GM21529 (cell line): ENCODE results near the gene SPTBN5.

Experiments used
- ATAC-seq: cut with Tn5 transposase; IDR thresholded peaks from one replicate; pipeline ENCODE4 v1.9.1; 2021; ENCODE audit not compliant: unreplicated experiment

SPTBN5 gene

GRCh38 chr15:41904541-41905005, 10.7 kb upstream of the SPTBN5 start:
- ATAC-seq: no peak

- no peak for ATAC-seq
Measured at GRCh38 chr15:41903782-41904181, 9.9 kb upstream of the SPTBN5 start.

DNA sequence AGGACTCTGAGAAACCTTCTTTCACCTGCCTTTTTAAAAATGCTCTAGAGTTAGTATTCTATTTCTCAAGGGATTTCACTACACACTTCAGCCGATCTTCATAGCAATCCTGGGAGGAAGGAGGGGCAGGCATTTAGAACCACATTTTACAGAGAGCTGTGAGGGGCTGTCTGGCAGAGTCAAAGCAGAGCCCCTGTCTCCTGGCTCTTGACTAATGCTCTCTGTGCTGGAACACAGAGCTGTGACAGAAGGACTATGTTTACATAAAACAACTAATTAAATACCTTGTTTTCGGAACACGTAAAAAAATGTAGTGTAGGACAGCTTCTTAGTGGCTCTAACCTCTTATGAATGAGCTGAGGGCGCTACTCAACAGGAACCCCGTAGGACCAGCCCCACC, 7.6 kb upstream of the SPTBN5 start:
- no peak for ATAC-seq

DNA sequence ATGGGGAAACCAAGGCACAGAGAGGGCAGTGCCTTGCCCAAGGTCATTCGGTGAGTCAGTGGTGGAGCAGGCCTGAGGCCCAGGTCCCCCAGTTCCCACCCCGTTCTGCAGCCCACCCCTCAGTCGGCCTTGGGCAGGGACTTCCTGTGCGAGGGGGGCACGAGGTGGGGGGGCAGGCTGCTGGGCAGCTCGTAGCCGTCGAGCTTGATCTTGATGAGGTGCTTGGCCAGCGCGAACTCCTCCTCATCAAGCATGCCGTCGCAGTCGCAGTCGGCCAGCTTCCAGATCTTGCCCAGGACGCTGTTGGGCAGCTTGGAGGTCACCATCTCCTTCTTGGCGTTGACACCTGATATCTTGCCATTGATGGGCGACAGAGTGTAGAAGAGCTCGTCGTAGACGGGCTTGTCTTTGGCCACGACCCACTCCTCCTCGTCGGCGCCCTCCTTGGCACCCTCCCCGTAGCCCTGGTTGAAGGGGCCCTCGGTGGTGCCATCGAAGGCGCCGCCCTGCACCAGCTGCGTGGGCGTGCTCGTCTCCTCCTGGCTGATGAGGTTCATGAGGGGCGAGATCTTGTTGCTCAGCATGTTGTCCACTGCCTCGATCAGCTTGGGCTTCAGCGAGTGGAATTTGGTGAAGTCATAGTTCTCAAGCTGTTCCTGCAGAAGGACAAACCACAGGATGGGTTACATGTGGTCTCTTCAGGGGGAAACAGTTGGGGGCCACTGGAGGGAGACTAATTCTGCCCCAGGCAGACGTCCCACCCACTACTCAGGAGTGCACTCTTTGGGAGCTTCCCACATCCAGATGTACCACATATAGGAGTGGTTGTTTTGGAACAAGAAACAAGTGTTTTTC, 6.9 kb upstream of the SPTBN5 start:
- ATAC-seq: no peak

DNA sequence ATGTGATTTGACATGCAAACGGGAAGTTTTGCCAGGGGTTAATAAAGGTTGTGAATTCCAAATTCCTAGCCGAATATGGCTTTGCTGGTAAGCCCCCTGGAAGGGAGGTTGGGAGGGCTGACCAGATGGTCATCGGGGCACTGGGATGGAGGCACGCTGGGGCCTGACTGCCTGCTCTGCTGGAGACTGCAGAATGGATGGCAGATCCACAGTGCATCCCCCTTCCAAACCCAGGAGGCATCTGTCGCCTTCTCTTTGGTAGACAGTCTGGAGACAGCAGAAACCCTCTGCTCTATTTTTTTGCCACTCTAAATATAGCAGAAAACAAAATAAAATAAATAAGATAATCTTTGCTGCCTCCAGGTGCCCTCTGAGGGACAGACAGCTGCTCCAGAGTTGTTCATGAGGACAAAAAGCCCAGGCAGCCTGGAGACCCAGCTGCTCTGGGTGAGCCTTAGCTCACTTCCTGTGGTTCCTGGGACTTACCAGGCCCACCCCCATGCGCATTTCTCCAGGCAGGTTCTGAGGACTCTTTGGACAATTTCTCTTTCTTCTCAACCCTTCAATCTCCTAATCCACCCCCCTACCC, 6.1 kb upstream of the SPTBN5 start:
- ATAC-seq: no peak

DNA sequence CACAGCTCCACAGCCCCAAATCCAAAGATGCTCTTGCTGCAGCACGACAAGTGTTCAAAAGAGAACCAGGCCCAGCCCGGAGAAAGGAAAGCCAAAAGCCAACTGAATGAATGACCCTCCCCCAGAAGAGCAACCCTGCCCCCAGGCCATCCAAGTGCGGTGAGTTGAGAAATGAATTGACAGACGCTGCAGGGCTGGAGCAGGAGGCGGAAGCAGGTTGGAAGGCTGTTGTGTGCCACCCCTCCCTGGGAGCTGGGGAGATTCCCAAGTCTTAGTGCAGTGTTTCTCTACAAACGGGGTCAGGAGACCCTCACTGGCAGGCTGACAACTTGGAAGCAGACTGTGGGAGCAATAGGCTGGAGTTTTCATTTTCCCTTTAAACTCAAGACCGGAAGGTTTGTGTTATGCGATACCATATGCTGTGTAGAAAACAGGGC, 3.5 kb upstream of the SPTBN5 start:
- no peak for ATAC-seq

GRCh38 chr15:41896566-41896965, 2.7 kb upstream of the SPTBN5 start:
- no peak for ATAC-seq

DNA sequence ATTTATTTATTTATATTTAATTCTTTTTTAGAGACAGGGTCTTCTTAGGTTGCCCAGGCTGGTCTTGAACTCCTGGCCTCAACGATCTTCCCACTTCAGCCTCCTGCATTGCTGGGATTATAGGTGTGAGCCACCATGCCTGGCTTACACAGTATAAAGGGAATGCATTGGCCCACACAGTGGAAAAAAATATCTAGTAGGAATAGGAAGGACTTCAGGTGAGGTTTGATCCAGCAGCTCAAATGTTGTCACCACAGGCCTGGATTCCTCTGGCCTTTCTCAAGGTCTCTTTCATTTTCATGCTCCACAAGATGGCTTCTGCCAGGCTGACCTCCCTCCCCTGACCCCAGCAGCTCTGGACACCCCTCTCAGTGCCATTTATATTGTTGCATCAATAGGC, 2.1 kb upstream of the SPTBN5 start:
- no peak for ATAC-seq

DNA sequence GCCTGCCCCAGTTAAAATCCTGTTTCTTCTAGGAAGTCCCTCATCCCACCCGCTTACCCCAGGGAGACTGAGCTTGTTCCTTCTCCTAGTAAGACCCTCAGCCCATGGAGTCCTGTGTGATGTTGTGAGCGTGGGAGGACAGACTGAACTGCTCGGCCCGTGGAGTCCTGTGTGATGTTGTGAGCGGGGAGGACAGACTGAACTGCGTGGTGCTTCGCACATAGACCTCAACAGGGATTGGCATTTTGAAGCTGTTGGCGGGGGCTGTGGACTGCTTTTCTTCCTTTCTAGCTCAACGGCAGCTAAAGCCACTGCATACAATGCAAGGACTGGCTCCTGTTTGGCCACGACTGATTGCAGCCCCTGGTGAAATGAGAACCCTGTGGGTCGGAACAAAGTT, 1.6 kb upstream of the SPTBN5 start:
- no peak for ATAC-seq

GRCh38 chr15:41894791-41895463, 1.1 kb upstream of the SPTBN5 start:
- peak; percentile 91 for ATAC-seq

DNA sequence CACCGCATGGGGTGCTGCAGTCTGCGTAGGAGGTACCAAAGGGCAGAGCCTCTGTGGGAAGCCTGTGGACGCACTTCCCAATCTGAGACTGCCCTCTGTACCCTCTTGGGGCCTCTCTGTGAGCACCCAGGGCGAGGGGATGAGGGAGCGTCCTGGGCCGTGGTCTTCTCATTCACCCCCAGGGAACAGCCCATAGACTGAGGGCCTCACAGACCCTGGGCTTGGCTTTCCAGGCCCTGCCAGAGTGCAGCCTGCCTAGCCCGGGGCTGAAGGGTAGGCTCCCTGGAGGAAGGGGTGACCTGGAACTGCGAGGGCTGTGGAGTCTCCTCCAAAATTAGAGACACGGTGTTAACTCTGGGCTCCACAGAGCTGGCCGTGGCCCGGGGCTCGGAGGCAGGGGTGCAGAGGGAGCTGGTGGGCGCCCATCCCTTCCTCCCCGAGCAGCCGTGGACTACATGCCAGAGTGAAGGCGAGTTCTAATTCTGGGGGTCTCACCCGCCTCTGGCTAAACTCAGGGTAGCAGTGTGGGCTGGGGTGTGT, 468 bp upstream of the SPTBN5 start:
- peak; percentile 13 for ATAC-seq

DNA sequence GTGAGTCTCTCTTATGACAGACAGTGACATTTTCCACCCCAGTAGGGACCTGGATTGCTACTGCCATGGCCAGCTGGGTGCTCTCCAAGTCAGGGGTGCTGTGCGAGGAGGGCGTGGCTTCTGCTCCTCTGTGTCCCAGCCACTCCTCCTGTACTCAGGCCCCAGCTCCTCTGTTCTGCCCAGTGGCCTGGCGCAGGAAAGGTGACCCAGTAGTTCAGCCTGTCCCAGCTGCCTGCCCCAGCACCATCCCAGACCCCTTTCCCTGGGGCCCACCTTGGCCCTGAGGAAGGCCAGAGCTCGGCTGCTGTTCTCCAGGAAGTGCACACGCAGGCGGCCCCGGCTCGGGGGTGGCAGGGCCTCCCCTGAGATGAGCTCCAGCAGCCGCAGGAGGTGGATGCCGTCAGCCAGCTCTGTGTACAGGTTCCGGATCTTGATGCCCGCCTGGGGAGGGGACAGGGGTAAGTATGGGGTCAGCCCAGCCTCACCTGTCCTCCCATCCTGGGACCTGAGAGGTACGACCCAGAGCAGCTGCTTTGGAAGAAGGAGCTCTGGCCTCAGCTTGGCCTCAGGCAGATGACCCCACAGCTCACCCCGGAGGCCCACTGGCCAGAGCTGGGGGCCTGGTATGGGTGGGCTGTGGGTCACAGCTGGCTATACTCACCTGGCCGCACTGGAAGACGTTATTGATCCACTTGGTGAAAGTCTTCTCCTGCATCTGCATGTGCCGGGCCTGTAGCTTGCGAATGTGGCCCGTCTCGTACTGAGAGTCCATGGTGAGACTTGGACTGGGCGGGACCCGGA, 1.0 kb downstream of the SPTBN5 start:
- no peak for ATAC-seq

DNA sequence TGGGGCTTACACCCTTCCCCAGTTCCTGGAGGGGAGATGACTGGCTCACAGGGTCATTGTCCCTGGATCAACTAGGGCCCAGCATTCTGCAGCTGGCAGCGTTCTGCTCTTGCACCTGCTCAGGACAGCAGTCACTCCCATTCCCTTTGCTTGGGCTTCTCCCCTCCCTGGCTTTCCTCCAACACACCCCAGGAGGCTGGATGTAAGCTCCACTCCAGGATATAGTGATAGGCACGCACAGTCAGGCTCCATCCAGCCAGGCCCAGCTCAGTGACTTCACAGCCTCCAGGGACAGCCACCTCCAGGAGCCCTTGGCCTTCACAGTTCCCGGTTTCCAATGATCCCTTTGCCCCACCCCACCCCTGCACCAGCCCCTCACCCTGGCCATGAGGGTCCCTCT, 1.9 kb downstream of the SPTBN5 start:
- no peak for ATAC-seq

- ATAC-seq: no peak
Measured at GRCh38 chr15:41891226-41891625, 2.6 kb downstream of the SPTBN5 start.

DNA sequence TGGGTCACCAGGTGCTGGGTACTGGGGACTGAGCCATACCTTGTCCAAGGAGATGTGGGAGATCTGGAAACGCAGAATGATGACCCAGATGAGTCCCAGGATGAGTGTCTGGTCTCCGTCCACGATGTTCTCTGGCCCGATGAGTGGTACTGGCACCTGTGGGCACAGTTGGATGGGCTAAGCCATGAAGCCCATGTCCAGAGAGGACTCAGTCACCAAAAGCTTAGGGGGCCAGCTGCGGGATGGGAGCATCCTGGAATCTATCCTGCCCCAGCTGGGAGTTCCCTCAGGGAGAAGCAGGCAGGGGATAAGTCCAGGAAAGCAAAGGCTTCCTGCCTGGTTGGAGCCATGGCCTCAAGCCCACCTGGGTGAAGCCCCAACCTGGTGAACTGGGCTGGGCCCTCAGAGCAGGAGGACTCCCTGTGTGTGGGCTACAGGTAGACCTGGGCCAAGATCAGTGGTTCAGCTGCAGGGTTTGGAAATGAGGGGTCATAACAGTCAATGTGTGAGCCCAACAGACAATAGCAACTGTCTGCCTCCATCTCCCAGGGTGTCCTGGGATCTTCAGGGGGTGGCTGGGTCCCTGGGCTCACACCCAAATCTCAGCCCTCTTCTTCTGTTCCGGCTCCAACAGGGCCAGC, 3.7 kb downstream of the SPTBN5 start:
- no peak for ATAC-seq

GRCh38 chr15:41888662-41889253, 5.1 kb downstream of the SPTBN5 start:
- ATAC-seq: no peak

DNA sequence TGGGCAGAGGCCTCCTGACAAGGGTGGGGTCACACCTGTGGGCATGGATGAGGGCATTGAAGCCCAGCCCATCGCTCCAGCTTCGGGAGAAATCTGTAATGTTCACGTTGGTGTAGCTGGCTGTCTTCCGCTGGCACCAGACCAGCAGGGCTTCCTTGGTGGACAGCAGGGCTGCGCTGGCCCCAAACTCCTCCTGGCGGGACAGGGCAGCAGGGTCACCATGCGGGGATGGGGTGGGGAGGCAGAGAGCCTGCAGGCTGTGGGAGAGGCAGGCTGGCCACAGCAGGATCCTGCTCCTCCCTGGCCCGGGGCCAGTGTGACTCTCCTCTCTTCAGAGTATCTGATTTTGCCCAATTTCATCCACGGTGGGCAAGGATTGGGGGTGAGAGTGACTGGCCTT, 6.0 kb downstream of the SPTBN5 start:
- ATAC-seq: no peak

- ATAC-seq: no peak
Measured at GRCh38 chr15:41887161-41887560, 6.7 kb downstream of the SPTBN5 start.

DNA sequence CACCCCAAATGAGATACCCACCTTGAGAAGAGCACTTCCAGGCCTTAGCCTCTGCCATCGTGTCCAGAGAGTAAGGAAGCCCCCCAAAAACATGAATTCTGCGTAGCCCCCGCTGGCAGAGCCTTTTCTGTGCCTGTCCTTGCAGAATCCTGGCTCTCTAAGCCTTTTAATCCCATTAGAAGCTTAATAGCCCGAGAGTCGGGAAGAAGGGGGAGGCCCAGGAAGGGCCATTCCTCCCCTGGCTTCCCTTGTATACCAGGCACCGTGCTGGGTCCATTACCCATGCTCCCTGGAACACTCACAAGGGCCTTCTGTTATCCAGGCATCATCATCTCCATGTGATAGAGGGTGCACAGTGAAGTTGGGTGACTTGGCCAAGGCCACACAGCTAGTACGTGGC, 7.1 kb downstream of the SPTBN5 start:
- ATAC-seq: no peak

DNA sequence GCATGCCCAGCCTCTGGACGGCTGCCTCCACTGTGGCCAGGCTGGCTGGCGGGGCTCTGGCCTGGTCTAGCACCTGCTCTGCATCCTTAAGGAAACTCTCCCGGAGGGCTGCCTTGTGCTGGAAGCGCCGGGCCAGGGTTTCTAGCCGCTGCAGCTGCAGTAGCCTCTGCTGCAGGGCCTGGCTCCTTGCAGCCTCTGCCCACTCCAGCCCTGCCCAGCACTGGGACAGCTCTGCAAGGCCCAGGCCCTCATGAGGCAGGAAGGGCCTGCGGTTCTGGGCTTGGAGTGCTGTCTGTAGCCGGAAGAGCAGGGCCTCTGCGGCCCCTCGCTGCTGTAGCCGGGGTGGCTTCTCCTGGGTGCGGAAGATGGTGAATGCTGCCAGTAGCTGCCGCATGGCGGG, 8.0 kb downstream of the SPTBN5 start:
- no peak for ATAC-seq
